Fibroblast of the aortic adventitia (primary cell): Measurements from ENCODE around the gene PGK1. TPM values are rescaled to one million over a fixed set of nuclear protein-coding genes. Genes with fewer than 3 reads are reported as not detected.
"Not testable (repeated sequence)": the region's sequence is repeated elsewhere in the genome, so short reads cannot be mapped to it uniquely, and the experiment has no call there.

Experiments used
- DNase-seq: peaks from one replicate; pipeline ENCODE4 v3.0.0-alpha.2; 2010; ENCODE audit warnings: low read depth
- H3K4me3 ChIP-seq: 2 replicates; pipeline ENCODE4 v1.5.1; 2011; ENCODE audit warnings: low read depth, mild to moderate bottlenecking, control low read depth, low read length, moderate library complexity
- CTCF ChIP-seq: IDR thresholded peaks from 2 replicates; pipeline ENCODE4 v1.5.1; 2011; ENCODE audit warnings: mild to moderate bottlenecking, low read length, control low read depth, inconsistent platforms; ENCODE audit not compliant: insufficient read depth
- total RNA-seq: library from RNA; depleted of rRNA; stranded (reverse); fragments of >200 nt; gene quantifications from 2 replicates; pipeline ENCODE4 v1.2.3, GENCODE V29; 2012; ENCODE audit warnings: low replicate concordance

PGK1 gene
- total RNA-seq, 1 donor: 222 TPM

- TF ChIP-seq CTCF: no peak
- no peak overlapping the region for H3K4me3 ChIP-seq
- no peak for DNase-seq
Observed at GRCh38 chrX:78116766-78117165, 12.7 kb downstream of the PGK1 start.

DNA sequence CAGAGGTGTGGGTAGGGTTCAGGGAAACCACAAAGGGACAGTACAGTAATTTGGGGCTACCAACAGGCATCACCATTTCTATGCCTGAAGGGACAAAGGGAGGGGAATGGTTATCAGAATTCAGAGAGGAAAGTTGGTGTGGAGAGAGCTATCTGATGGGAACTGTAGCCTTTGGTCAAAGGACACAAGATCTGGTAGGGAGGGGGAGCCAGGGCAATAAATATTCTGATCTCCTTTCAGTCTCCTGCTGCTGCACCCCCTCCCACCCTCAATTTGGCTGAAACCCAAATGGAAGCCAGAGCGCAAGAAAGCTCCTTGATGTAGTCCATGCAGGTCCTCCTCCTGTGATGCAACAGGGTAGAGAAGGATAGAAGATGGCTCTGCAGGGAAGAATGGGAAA is 14.6 kb downstream of the PGK1 start:
- no peak for TF ChIP-seq CTCF
- H3K4me3 ChIP-seq: no peak overlapping the region
- no peak for DNase-seq

DNA sequence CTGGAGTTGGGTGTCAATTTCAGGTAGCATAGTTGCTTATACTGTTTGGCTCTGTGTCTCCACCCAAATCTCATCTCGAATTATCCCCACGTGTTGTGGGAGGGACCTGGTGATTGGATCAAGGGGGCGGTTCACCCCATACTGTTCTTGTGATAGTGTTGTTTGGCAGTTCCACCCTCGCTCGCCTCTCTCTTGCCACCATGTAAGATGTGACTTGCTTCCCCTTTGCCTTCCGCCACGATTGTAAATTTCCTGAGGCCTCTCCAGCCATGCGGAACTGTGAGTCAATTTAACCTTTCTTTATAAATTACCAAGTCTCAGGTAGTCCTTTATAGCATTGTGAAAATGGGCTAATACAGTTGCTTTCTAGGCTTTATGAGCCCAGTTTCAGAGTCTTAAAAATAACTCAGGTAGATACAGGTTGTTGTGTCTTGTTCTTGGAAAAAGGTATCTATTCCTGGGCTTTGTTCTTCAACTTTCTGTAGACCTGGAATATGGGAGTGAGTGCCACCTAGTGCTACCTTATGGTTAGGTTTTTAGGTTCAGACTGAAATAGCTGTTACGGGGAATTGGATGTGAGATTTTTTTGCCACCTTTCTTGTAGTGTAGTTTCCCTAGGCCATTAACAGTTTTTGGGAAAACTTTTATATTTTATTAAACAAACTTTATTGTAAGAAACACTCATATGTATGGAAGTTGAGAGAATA is 15.6 kb downstream of the PGK1 start:
- no peak overlapping the region for H3K4me3 ChIP-seq
- peak; percentile 30 for TF ChIP-seq CTCF
- DNase-seq: no peak

GRCh38 chrX:78123190-78123589 is 19.1 kb downstream of the PGK1 start:
- H3K4me3 ChIP-seq: no peak overlapping the region
- no peak for TF ChIP-seq CTCF
- DNase-seq: peak; percentile 47

- H3K4me3 ChIP-seq: no peak overlapping the region
- TF ChIP-seq CTCF: no peak
- DNase-seq: peak; percentile 13
Observed at GRCh38 chrX:78124307-78124706, 20.3 kb downstream of the PGK1 start.

DNA sequence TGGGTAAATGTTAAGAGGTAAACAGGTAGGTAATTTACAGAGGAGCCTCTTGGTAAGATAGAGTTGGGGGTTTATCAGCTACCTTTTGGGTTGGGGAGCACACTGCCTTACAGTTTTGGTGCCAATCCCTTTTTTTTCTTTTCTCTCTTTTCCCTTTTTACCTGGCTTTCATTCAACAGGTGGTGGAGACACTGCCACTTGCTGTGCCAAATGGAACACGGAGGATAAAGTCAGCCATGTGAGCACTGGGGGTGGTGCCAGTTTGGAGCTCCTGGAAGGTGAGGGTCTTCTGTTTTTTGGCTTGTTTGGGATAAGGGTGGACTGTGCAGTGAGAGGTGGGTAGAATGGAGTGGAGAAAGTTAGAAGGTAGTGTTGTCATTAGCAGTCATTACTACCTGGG is 21.1 kb downstream of the PGK1 start:
- no peak overlapping the region for H3K4me3 ChIP-seq
- TF ChIP-seq CTCF: no peak
- DNase-seq: no peak

GRCh38 chrX:78125781-78126180 is 21.7 kb downstream of the PGK1 start:
- not testable (repeated sequence) for H3K4me3 ChIP-seq, DNase-seq
